Calu3 (cell line): ENCODE data around the gene EPB41L2. TPM values are rescaled to one million over a fixed set of nuclear protein-coding genes. Genes with fewer than 3 reads are reported as not detected.
"Not testable (repeated sequence)": the region's sequence is repeated elsewhere in the genome, so short reads cannot be mapped to it uniquely, and the experiment has no call there.

ENCODE experiments used
- BruUV-seq: library from RNA; stranded (reverse); fragments of 400-500 nt; replicated peaks from 2 replicates; lab custom pipeline; 2021; lab: Mats Ljungman, UMichigan
- CTCF ChIA-PET: fragments of 300-600 bp; sonication (Branson Sonifier 250); formaldehyde crosslinking; loops from one replicate; lab custom pipeline; 2022; ENCODE audit warnings: antibody characterized with exemption; lab: Charles Lee
- DNase-seq: peaks from one replicate; pipeline ENCODE4 v3.0.0; 2022
- H3K27ac Mint-ChIP-seq: one replicate; pipeline ENCODE4 v1.8.0; 2022; ENCODE audit warnings: mixed read lengths; ENCODE audit not compliant: unreplicated experiment
- H3K27me3 Mint-ChIP-seq: one replicate; pipeline ENCODE4 v1.8.0; 2022; ENCODE audit warnings: mixed read lengths; ENCODE audit not compliant: unreplicated experiment
- H3K36me3 Mint-ChIP-seq: one replicate; pipeline ENCODE4 v1.8.0; 2022; ENCODE audit warnings: mild to moderate bottlenecking, moderate library complexity, mixed read lengths; ENCODE audit not compliant: insufficient read depth, unreplicated experiment
- H3K4me1 Mint-ChIP-seq: one replicate; pipeline ENCODE4 v1.8.0; 2022; ENCODE audit warnings: mild to moderate bottlenecking, low read depth, mixed read lengths; ENCODE audit not compliant: unreplicated experiment
- H3K4me3 Mint-ChIP-seq: one replicate; pipeline ENCODE4 v1.8.0; 2022; ENCODE audit warnings: mild to moderate bottlenecking, low read depth, moderate library complexity, mixed read lengths; ENCODE audit not compliant: unreplicated experiment
- H3K9me3 Mint-ChIP-seq: one replicate; pipeline ENCODE4 v1.8.0; 2022; ENCODE audit warnings: low read depth, mixed read lengths; ENCODE audit not compliant: unreplicated experiment
- CTCF ChIP-seq: fragments of 200-600 bp; IDR thresholded peaks from one replicate; pipeline ENCODE4 v1.8.0; 2022; ENCODE audit warnings: antibody characterized with exemption; ENCODE audit not compliant: unreplicated experiment
- intact Hi-C: fragments of 100-400 bp; cut with micrococcal nuclease; formaldehyde crosslinking; loops from one replicate; pipeline ENCODE4 v1.10.0; 2022; ENCODE audit not compliant: unreplicated experiment
- total RNA-seq: library from RNA; stranded (reverse); gene quantifications from 2 replicates; pipeline ENCODE4 v1.2.3, GENCODE V29; 2022

The EPB41L2 gene
- total RNA-seq, 1 experiment from 2014 or later, result 332 TPM

GRCh38 chr6:130815200-130816071 is 247.6 kb downstream of the EPB41L2 start:
- no peaks in the 10 kb centered on the region for H3K4me1 Mint-ChIP-seq
- no peak overlapping the region for H3K27ac Mint-ChIP-seq
- no peaks in the 10 kb centered on the region for H3K36me3 Mint-ChIP-seq
- no peak overlapping the region for H3K4me3 Mint-ChIP-seq
- BruUV-seq, result no TSS peak
- intact Hi-C loops, result no loop called here
- H3K9me3 Mint-ChIP-seq, result no peaks in the 10 kb centered on the region
- TF ChIP-seq CTCF, result no peak
- CTCF ChIA-PET, result no interaction called here
- no peaks in the 10 kb centered on the region for H3K27me3 Mint-ChIP-seq
- no peak for DNase-seq

GRCh38 chr6:130814506-130814905 is 248.5 kb downstream of the EPB41L2 start:
- no peaks in the 10 kb centered on the region for H3K9me3 Mint-ChIP-seq
- CTCF ChIA-PET, result no interaction called here

GRCh38 chr6:130811932-130812331 is 251.1 kb downstream of the EPB41L2 start:
- intact Hi-C loops, result no loop called here
- TF ChIP-seq CTCF, result no peak
- H3K4me3 Mint-ChIP-seq, result no peak overlapping the region
- H3K36me3 Mint-ChIP-seq, result no peaks in the 10 kb centered on the region
- no peak for DNase-seq
- no peak overlapping the region for H3K27ac Mint-ChIP-seq
- H3K9me3 Mint-ChIP-seq, result no peaks in the 10 kb centered on the region
- CTCF ChIA-PET, result no interaction called here
- no peaks in the 10 kb centered on the region for H3K27me3 Mint-ChIP-seq
- H3K4me1 Mint-ChIP-seq, result no peaks in the 10 kb centered on the region
- no TSS peak for BruUV-seq

More at GRCh38 chr6:130814506-130814905, 248.5 kb downstream of the EPB41L2 start:
- no TSS peak for BruUV-seq
- H3K4me3 Mint-ChIP-seq, result no peak overlapping the region
- no peak overlapping the region for H3K27ac Mint-ChIP-seq
- no peaks in the 10 kb centered on the region for H3K4me1 Mint-ChIP-seq
- TF ChIP-seq CTCF, result no peak
- no peak for DNase-seq
- H3K36me3 Mint-ChIP-seq, result no peaks in the 10 kb centered on the region
- no peaks in the 10 kb centered on the region for H3K27me3 Mint-ChIP-seq
- intact Hi-C loops, result no loop called here

GRCh38 chr6:130810307-130811030 is 252.6 kb downstream of the EPB41L2 start:
- no TSS peak for BruUV-seq
- CTCF ChIA-PET, result no interaction called here
- intact Hi-C loops, result no loop called here
- Mint-ChIP-seq H3K36me3 (no peaks in the 10 kb centered on the region), H3K4me3 (no peak overlapping the region), H3K27me3 (no peaks in the 10 kb centered on the region), H3K27ac (no peak overlapping the region), H3K9me3 (no peaks in the 10 kb centered on the region), H3K4me1 (no peaks in the 10 kb centered on the region)
- TF ChIP-seq CTCF, result no peak
- no peak for DNase-seq

- H3K4me1 Mint-ChIP-seq, BruUV-seq, H3K9me3 Mint-ChIP-seq, H3K4me3 Mint-ChIP-seq, intact Hi-C loops, DNase-seq, CTCF ChIA-PET, H3K36me3 Mint-ChIP-seq, H3K27me3 Mint-ChIP-seq, H3K27ac Mint-ChIP-seq: not testable (repeated sequence)
Observed at GRCh38 chr6:130801368-130801767, 261.7 kb downstream of the EPB41L2 start.
